Muscle layer of colon (tissue), 2 donors: ENCODE measurements around the gene POLR1B.

ENCODE experiments used
- H3K27ac ChIP-seq: one replicate; pipeline ENCODE4 v1.7.0; 2013; ENCODE audit warnings: low read depth, mild to moderate bottlenecking, low read length, moderate library complexity
- H3K27me3 ChIP-seq, 2 donors: one replicate each; pipeline ENCODE4 v1.7.0; 2013; ENCODE audit warnings: low read length in 2 of 2, mild to moderate bottlenecking in 2 of 2; ENCODE audit not compliant: insufficient read depth in 2 of 2, control insufficient read depth in 1 of 2
- H3K36me3 ChIP-seq: one replicate; pipeline ENCODE4 v1.7.0; 2013; ENCODE audit warnings: mild to moderate bottlenecking, low read length; ENCODE audit not compliant: insufficient read depth
- H3K4me1 ChIP-seq: one replicate; pipeline ENCODE4 v1.7.0; 2013; ENCODE audit warnings: mild to moderate bottlenecking, low read length; ENCODE audit not compliant: insufficient read depth
- H3K4me3 ChIP-seq, 2 donors: one replicate each; pipeline ENCODE4 v1.7.0; 2013; ENCODE audit warnings: low read length in 2 of 2, low read depth in 1 of 2, mild to moderate bottlenecking in 1 of 2, moderate library complexity in 1 of 2
- H3K9ac ChIP-seq: one replicate; pipeline ENCODE4 v1.7.0; 2013; ENCODE audit warnings: low read length
- H3K9me3 ChIP-seq: one replicate; pipeline ENCODE4 v1.7.0; 2013; ENCODE audit warnings: mild to moderate bottlenecking, low read length
- donor health status: abdominal sarcoma.
- donor health status: Adenocarcinoma of cecum.

The POLR1B gene

DNA sequence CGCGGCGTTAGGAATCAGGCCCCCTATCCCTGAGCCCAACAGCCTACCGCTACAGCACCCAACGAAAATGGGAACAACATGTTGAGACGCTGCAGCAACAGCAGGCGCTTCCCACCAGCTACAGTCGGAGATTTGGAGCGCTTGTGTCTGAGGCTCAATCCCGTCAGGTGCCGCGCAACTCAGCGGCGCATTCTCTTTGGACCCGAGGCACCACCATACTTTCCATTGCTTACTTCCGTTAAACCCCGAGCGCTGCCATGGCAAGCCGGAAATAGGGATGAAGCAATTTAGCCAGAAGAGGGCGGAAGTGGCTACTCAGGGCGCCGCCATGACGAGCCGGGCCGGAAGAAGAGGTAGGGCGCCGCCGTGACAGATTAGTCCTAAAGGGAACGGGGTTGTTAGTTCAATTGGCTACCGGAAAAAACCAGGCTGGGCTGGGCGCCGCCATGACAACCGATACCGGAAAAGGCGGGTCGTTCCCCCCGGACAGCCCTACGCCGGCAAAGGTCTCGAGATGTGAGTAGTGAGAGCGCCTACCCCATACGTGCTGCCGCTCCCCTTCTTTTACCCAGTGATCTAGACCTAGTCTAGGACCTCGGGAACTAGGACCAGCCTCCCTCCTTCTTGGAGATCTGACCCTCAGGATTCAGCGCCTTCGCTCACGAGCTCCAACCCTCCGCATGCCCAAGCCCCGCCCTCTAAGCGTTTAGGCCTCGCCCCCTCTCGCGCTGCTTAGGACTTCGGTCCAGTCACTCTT is 42.0 kb downstream of the POLR1B start, which contains the start of gene CHCHD5:
Gene CHCHD5, plus strand, starts transcription at position 476 of the 757 bp plus-strand sequence. Its CDS starts 39 bp downstream, at position 515.
- peaks cover 23% of the 10 kb centered on the region for H3K4me1 ChIP-seq
- H3K4me3 ChIP-seq: peak within 1 kb of the TSS; percentile 63 to 89
- H3K9ac ChIP-seq: peak within 1 kb of the TSS; percentile 75
- H3K27ac ChIP-seq: peak within 1 kb of the TSS; percentile 90
- peaks cover 13% of the 10 kb centered on the region for H3K36me3 ChIP-seq
- no peaks in the 10 kb centered on the region for H3K9me3 ChIP-seq
- H3K27me3 ChIP-seq: no peaks in the 10 kb centered on the region

DNA sequence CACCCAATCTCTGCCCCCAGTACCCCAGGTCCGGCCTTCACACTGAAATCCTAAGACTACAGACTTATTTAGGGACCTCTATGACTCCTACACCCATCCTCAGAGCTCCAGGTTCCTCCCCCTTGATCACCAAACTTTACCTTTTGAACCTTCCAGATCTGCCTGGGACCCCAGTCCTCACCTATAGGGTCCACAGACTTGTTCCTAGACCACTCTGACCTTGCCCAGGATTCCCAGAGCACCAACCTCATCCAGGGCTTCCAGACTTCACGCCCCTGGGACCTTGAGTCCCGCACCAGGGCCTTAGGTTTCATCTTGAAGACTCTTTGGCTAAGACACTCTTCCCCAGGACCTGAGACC is 42.6 kb downstream of the POLR1B start:
- Histone ChIP-seq H3K4me3 (peak overlapping the region; percentile 63 to 89), H3K27ac (peak overlapping the region; percentile 90), H3K27me3 (no peaks in the 10 kb centered on the region), H3K9ac (peak overlapping the region; percentile 75), H3K4me1 (peaks cover 23% of the 10 kb centered on the region), H3K9me3 (no peaks in the 10 kb centered on the region), H3K36me3 (peaks cover 13% of the 10 kb centered on the region)

DNA sequence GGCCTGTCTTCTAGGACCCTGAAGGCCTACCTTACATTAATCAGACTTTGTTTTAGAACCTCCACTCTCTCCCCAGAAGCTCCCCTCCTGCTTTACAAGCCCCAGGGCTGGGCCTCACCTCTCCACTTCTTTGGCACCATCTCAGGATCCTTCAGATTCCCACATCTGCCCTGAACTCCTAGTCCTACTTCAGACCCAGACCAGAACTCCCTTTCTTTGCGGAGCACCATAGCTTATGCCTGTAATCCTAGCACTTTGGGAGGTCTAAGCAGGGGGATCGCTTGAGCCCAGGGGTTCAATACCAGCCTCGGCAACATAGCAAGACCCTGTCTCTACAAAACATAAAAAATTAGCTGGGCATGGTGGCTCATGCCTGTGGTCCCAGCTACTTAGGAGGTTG is 43.1 kb downstream of the POLR1B start:
- no peaks in the 10 kb centered on the region for H3K9me3 ChIP-seq
- peak overlapping the region; percentile 75 for H3K9ac ChIP-seq
- H3K27me3 ChIP-seq: no peaks in the 10 kb centered on the region
- H3K4me3 ChIP-seq: peak overlapping the region; percentile 63 to 89
- peak overlapping the region; percentile 90 for H3K27ac ChIP-seq
- H3K4me1 ChIP-seq: peaks cover 23% of the 10 kb centered on the region
- peaks cover 13% of the 10 kb centered on the region for H3K36me3 ChIP-seq

DNA sequence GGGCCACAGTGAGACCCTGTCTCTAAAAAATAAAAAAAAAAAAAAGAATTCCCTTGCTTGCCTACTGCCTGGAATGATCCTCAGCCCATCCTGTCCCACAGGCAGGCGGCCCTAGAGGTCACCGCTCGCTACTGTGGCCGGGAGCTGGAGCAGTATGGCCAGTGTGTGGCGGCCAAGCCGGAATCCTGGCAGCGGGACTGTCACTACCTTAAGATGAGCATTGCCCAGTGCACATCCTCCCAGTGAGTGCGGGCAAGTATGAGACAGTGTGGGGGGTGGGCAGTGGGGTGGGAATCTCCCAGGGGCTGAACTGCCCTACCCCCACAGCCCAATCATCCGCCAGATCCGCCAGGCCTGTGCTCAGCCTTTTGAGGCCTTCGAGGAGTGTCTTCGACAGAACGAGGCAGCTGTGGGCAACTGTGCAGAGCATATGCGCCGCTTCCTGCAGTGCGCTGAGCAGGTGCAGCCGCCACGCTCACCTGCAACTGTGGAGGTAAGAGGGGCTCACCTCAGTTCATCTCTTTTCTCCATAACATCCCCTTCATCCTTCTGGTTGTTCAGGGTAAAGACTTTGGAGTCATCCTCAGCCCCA is 43.7 kb downstream of the POLR1B start:
- Histone ChIP-seq H3K9ac (no peak overlapping the region), H3K4me3 (no peak overlapping the region), H3K27me3 (no peaks in the 10 kb centered on the region), H3K27ac (no peak overlapping the region), H3K4me1 (peaks cover 23% of the 10 kb centered on the region), H3K36me3 (peaks cover 13% of the 10 kb centered on the region), H3K9me3 (no peaks in the 10 kb centered on the region)

DNA sequence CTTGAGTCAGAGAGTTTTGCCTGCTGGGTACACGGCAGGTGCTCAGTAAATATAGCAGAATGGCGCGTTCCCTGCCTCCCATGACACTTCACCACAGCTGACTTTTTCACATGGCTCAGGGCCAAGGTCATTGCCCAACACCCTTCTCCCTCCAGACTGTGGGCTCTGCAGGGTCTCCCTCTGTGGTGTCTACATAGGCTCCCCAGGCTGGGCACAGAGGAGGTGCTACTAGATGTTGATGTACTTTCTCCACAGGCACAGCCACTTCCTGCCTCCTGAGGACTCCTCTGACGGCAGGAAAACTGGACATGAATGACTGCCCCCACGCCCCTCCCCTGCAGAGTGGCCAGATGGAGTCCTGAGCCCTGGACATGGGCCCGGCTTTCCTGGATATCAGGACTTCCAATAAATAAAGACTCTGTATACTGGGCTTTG is 46.4 kb downstream of the POLR1B start:
- H3K27me3 ChIP-seq: no peaks in the 10 kb centered on the region
- no peaks in the 10 kb centered on the region for H3K9me3 ChIP-seq
- H3K4me1 ChIP-seq: peaks cover 13% of the 10 kb centered on the region
- H3K9ac ChIP-seq: no peak overlapping the region
- no peak overlapping the region for H3K4me3 ChIP-seq
- H3K36me3 ChIP-seq: peaks cover 13% of the 10 kb centered on the region
- no peak overlapping the region for H3K27ac ChIP-seq

DNA sequence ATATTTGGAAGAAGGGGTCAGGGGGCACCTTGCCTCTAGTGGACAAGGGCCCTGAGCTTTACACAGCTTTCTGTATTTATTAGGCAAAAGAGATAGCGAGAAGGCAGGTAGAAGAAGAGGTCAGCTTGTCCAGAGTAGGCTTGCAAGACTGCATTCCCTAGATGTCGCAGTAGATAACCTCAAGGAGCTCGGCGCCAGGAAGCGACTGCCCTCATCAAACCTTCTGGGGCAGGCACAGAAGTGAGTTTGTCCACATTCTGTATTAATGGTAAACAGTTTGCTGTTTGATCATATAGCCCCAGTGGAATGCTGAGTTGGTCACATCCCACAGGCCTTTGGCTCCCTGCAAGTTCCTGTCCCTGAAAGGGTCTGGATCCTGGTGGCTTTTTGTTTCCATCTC is 49.1 kb downstream of the POLR1B start:
- Histone ChIP-seq H3K27me3 (no peaks in the 10 kb centered on the region), H3K36me3 (peaks cover 11% of the 10 kb centered on the region), H3K27ac (no peak overlapping the region)

DNA sequence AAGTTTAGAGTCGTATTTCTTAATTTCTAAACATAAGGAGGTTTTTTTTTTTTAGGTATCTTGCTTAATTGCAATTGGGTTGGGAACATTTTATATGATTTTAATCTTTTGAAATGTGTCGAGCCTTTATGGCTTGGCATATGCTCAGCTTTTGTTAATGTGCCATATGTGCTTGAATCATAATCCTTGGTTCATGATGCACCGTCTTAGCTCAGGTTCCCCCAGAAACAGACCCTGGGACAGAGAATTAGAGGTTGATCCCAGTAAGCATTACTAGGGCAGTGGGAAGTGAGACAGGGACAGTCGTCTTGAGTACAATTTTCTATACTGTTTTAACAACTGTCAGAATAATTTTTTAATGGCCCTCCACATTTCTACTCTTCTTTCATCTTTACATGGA is 51.5 kb downstream of the POLR1B start:
- no peak overlapping the region for H3K27ac ChIP-seq
- H3K4me1 ChIP-seq: no peaks in the 10 kb centered on the region
- H3K9me3 ChIP-seq: no peaks in the 10 kb centered on the region
- H3K27me3 ChIP-seq: no peaks in the 10 kb centered on the region
- H3K36me3 ChIP-seq: no peaks in the 10 kb centered on the region
- H3K9ac ChIP-seq: no peak overlapping the region
- H3K4me3 ChIP-seq: no peak overlapping the region

More for the DNA sequence above, 49.1 kb downstream of the POLR1B start:
- no peak overlapping the region for H3K9ac ChIP-seq
- no peak overlapping the region for H3K4me3 ChIP-seq
- H3K9me3 ChIP-seq: no peaks in the 10 kb centered on the region
- no peaks in the 10 kb centered on the region for H3K4me1 ChIP-seq

DNA sequence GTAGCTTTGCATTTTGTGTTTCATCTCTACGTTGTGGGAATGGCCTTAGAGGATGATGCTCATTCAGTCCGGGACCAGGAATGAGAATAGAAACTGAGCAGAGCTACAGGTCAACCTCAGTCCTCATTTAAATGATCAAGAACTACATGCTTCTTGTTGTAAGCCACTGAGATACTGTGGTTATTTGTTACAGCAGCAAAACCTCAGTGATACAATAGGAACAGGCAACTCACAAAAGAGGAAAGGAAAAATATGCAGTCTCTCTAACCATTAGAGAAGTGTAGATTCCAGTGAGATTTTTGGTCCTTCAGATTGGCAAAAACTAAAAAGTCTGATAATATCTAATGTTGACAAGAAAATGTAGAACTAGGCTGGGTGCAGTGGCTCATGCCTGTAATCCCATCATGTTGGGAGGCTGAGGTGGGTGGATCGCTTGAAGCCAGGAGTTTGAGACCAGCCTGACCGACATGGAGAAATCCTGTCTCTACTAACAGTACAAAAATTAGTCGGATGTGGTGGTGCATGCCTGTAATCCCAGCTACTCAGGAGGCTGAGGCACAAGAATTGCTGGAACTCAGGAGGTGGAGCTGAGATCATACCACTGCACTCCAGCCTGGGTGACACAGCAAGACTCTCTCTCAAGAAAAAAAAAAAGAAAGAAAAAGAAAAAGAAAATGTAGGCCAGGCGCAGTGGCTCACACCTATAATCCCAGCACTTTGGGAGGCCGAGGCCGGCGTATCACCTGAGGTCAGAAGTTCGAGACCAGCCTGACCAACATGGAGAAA is 55.5 kb downstream of the POLR1B start:
- H3K4me3 ChIP-seq: no peak overlapping the region
- H3K9me3 ChIP-seq: no peaks in the 10 kb centered on the region
- no peak overlapping the region for H3K27ac ChIP-seq
- H3K4me1 ChIP-seq: peaks cover 8% of the 10 kb centered on the region
- H3K27me3 ChIP-seq: no peaks in the 10 kb centered on the region
- H3K9ac ChIP-seq: no peak overlapping the region
- H3K36me3 ChIP-seq: no peaks in the 10 kb centered on the region

DNA sequence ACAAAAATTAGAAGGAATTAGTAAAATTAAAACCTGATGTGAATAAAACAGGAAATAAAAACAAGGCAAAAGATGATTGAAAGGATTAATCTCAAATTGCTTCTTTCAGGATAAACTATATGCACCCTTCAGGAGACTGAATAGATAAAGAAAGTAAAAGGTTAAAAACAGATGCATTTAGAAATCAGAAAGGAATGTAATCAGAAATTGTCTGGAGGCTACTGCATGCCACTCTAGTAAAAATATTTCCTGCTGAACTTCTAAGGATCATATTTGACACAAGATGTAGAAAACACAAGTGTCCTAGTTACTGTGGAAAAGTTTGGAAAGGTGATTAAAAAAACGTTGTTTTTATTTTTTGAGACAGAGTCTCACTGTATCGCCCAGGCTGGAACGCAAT is 58.4 kb downstream of the POLR1B start:
- Histone ChIP-seq H3K27ac (no peak overlapping the region), H3K4me1 (peaks cover 8% of the 10 kb centered on the region), H3K27me3 (no peaks in the 10 kb centered on the region), H3K9ac (no peak overlapping the region), H3K36me3 (no peaks in the 10 kb centered on the region), H3K9me3 (no peaks in the 10 kb centered on the region), H3K4me3 (no peak overlapping the region)

DNA sequence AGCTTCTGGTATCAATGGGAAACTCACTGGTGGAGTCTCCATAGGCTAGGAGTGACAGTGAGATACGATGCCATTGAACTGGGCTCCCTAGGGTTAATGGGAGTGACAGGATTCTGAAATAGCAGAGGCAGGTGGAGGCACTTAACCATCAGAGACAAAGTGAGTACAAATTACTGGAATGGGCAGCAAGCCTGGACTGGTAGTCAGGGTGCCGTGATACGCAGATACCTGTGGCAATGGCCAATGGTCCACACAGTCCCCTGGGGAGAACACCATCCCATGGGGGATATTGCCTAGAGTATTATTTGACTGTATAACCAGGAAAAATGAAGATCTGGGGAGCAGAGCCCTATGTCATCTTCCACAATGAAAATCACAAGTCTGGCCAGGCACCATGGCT is 59.5 kb downstream of the POLR1B start:
- H3K4me1 ChIP-seq: peaks cover 8% of the 10 kb centered on the region
- no peak overlapping the region for H3K9ac ChIP-seq
- no peaks in the 10 kb centered on the region for H3K9me3 ChIP-seq
- H3K27ac ChIP-seq: no peak overlapping the region
- H3K4me3 ChIP-seq: no peak overlapping the region
- no peaks in the 10 kb centered on the region for H3K27me3 ChIP-seq
- no peaks in the 10 kb centered on the region for H3K36me3 ChIP-seq

DNA sequence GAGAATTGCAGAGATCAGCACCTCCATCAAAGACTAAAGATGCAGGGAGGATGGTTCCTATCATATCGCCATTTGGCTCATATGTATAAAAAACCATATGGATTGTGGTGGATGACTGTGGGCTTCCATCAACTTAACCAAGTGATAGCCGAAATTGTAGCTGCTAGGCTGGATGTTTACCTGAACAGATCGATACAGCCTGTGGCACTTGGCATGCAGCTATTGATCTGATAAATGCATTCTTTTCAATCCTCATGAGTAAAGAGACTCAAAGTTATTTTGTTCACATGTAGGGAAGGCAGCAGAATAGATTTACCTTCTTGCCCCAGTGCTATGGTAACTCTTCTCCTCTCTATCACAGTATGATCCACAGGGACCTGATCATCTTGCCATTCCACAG is 60.7 kb downstream of the POLR1B start:
- H3K27ac ChIP-seq: no peak overlapping the region
- no peak overlapping the region for H3K9ac ChIP-seq
- no peak overlapping the region for H3K4me3 ChIP-seq

More for the DNA sequence above, 60.7 kb downstream of the POLR1B start:
- no peaks in the 10 kb centered on the region for H3K36me3 ChIP-seq
- H3K9me3 ChIP-seq: no peaks in the 10 kb centered on the region
- no peaks in the 10 kb centered on the region for H3K27me3 ChIP-seq
- peaks cover 8% of the 10 kb centered on the region for H3K4me1 ChIP-seq
